Stimulated activated CD8-positive, alpha-beta memory T cell treated with anti-CD3 and anti-CD28 coated beads, Interleukin-15, amount 100 ng/mL, for 1 hour (primary cell): ENCODE data around the gene LRBA.

Source experiments
- DNase-seq: peaks from one replicate; pipeline ENCODE4 v3.0.0-alpha.2; 2020; ENCODE audit warnings: low read depth

LRBA gene

DNA sequence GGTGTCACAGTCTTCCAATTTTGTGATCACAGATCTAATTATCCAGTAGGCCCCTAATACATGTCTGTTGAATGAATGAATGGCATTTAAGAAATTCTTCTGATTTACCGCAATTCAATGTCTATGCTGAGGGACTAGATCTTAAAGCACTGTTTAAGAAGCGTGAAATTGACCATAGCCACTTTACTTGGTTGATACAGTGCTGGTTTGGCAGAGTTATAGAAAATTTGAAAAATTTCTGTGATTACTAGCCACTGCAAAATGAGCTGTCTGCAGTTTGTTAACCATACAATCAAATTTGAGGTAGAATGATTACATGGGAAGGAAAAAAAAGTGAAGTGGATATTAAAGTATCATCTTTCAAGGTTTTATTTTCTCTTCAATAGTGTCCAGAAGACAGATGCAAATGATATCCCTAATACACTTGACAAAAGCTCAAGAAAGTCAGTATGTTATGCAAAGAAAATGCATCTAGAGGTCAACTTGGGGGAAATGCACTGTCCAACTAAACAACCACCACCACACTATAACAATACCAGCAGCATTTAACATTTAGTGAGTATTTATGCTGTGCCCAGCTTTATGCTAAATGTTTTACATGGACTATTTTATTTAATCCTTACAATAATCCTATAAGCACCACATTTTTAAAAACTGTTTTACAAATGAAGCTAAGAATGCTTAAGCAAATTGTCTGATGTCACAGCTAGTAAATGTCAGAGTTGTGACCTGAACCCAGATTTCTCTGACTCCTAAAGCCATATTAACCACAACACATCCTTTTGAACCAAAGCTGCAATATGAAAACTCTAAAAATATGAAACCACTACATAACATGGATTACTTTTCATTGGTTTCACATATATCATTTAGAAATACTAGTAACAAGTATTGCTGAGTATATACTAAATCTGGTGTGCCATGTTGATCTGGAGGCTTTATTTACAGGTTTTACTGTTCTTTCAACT, 651.1 kb downstream of the LRBA start:
- no peak for DNase-seq

DNA sequence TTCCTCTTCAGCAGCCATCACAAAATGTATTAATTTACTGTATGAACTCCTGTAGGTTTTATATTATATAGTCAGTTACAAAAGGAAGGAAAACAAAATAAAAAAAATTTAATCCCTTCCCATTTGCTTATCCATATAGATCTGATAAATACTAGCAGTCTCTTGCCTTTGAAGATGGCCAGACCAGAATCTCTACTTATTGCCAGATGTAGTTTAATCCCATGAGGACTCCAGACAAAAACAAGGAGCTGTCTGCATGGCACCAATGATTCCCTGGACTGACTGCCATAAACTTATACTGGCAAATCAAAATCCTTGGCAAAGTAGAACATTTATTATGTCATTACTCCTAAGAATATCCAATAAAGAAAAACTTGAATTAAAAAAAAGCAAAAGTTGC, 656.4 kb downstream of the LRBA start:
- no peak for DNase-seq

GRCh38 chr4:150357829-150358228, 657.3 kb downstream of the LRBA start:
- no peak for DNase-seq

DNA sequence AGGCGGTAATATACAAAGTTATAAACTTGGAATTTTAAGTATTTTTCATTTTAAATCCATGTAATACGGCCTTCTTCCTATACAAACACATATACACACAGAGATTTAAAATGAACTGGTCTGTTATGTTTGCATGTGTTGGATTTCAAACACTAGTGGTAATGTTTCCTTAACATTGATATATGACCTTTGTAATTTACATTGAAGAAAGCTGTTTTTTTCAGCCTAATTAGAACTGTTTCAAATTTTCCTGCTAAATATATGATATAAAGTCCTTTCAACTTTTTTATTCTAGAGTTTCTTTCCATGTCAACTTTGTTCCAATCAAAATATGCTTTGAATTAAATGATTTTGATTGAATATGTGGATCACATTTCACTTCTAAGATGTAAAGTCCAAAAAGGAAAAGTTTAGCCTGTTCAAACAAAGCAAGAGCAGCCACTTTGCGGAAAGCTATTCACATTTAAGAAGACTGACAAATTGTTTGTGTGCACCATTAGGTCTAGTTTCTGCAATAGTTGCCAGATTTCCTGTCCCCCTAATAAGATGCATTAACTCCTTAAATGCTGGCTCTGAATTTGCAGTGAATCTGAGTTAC, 659.1 kb downstream of the LRBA start:
- no peak for DNase-seq

DNA sequence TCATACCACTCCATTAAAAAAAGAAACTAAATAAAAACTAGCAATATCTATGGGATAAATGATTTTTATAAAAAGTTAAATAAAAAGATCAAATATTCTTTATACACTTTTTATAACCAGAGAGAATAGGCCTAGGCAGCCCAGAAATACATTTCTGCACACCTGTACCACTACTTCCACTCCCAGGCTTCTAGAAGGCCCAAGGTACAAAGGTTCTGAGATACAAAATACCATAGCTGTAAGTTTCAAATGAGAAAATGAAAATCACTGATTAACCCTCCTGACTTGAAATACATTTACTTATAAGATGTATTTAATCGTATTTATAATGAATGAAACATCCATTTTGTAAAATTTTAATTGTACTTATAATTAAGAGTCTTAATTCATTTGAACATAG, 659.7 kb downstream of the LRBA start:
- no peak for DNase-seq

DNA sequence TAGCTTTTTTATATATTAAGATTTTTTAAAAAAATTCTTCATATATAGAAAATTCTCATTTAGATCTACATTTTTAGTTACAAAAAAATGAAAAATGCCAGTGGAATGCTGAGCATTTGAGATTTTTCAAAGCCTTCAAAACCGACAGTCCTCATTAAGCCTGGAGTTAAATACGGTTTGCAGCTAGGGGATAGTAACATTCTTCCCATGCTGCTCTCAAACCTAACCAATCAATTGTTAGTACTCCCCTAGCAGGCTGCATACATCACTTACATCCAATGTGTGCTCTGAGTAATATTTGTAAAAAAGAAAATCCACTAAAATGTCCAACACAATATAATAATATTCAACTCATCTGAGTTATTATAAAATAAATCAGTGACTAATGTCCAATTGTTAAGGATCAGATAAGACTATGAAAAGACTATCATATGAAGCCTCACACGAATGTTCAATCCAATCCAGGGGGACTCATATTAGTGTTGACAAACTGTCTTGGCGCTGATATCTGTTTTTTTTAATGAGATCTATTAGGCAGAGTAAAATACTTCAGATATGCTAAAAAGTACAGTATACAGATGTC, 660.8 kb downstream of the LRBA start:
- no peak for DNase-seq

- no peak for DNase-seq
Observed at GRCh38 chr4:150348079-150348478, 667.0 kb downstream of the LRBA start.

DNA sequence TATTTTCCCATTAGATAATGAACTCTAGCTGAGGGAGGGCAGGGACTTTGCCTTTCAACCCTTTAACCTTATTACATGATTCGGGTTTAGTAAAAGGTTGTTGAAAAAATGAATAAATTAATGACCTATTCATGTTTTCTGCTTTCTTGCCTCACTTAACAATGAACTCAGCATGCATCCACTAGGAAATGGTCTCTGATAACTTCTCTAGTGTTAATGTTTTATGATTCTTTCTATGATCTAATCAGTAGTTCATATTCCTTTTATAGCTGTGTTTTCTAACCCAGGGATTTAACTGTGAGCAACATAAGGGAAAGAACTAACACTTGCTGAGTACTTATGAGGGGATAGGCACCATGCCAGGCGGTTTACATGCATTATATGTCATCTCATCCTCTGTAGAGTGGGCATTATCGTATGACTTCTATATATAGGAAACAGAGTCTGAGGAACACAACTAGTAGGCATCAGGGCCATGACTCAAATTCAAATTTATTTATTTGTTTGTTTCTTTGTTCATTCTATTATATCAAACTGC, 669.8 kb downstream of the LRBA start:
- no peak for DNase-seq

- DNase-seq: no peak
Observed at GRCh38 chr4:150343796-150344195, 671.3 kb downstream of the LRBA start.

DNA sequence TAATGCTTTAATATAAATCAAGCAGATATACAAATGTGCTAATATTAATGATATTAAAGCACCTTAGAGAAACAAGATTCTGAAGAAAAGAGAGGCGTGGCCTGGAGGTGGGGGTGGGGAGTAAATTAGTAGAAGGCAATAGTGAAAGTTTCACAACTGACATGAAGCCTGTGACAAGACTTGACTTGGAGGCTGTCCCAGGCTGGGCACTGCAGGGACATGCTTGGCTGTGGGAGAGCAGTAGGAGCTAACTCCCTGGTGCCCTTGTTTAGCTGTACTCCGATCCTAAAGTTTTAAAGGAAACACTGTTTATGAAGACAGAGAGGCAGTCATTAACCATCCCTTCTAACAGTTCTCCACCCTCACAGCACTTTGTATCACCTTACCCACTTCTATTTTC, 672.1 kb downstream of the LRBA start:
- DNase-seq: no peak

DNA sequence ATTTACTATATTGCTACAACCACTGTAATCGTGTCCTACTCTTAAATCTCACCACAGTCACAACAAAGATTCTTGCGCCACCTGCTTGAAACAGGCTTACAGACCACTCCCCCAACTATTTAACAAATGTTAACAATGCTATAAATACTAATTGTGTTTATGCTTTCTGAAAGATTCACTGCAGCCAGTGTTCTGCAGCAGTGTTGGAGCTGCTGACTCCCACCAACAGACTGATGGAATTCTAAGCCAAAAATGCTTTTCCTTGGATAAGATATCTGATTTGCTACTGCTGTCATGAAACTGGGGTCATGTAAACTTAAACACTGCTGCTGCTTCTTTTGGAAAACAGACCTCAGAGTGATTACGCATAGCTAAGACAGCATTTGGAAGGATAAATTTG, 677.4 kb downstream of the LRBA start:
- DNase-seq: no peak

DNA sequence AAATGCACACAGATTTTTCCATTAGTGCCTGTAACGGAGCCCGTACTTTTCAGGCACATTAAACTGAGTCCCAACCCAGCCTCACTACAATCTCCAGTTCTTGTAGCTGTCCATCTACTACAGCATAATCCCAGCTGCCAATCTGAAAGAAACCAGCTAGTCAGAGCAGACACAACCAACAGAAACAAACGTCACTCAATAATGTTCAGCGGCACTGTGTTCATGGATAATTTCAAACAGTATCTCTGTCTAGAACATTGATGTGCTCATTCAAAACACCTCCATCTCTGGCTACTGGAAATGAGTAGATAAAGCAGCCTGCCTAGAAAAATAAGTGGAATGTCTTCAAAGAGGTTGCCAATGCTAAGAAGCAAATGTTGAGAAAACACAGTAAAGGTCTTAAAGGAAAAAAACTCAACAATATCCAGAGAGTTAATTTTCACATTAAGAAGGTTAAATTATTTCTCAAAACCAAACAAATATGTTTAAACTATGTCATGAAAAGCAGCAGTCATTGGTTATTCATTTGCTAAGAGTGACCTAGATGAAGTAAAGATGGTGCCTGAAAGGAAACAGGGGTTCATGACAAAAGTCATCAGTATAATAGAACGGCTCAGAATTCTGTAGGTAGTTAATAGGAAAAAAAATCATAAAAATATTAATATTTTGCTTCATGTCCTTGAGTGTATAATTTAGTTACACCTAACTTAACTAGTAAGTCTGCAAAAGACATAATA, 678.2 kb downstream of the LRBA start:
- DNase-seq: no peak

GRCh38 chr4:150332961-150333360, 682.1 kb downstream of the LRBA start:
- DNase-seq: no peak

- no peak for DNase-seq
Observed at GRCh38 chr4:150332086-150332485, 683.0 kb downstream of the LRBA start.

DNA sequence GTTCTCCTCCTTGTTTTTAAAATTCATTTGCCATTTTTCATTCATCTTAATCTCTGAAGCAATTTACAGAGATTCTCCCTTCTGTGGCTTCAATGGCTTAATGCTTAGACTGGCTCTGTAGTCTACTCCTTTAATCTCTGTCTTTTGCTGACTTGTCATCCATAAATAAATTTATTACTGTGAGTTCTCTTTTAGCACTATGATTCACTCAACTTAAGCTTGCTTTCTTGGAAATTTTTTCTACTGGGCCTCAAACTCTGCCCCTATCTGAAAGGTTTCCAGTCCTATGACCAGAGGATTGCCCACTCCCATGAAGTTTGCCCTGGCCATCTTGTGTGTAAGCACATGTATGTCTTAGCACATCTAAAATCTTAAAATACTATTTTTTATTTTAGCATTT, 685.7 kb downstream of the LRBA start:
- no peak for DNase-seq

DNA sequence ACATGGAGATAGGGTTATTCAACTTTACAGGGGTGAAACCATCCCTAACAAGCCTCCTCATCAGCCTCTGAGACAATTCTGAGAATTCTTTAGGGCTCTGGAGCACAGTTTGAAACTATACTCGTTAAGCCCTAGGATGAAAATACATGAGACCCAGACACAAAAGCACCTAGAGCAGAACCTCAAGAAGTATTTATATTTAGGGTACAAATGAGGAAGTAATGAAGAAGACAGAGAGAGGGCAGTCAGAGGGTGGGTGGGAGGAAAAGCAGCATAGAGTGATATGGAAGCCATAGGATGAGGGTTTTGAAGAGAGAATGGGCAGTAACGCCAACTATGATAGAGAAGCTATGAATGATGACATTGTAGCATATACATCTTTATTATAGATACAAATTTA, 686.6 kb downstream of the LRBA start:
- DNase-seq: no peak

DNA sequence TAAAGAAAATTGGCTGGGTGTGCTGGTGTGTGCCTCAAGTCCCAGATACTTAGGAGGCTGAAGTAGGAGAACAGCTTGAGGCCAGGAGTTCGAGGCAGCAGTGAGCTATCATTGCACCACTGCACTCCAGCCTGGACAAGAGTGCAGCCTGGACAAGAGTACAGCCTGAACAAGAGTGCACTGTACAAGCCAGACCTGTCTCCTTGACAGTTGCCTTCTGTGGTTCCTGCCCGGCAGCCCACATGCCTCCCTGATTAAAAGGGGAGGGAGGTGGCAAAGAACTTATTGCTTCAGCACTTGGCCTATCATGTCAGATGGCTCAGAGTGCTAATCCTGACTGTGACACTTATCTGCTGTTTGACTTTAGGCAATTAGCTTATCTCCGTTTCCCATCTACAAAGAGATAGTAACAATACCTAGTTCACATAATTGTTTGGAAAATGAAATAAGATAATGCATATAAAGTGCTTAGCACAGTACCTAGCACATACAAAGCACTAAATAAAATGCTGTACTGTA, 687.8 kb downstream of the LRBA start:
- DNase-seq: no peak

DNA sequence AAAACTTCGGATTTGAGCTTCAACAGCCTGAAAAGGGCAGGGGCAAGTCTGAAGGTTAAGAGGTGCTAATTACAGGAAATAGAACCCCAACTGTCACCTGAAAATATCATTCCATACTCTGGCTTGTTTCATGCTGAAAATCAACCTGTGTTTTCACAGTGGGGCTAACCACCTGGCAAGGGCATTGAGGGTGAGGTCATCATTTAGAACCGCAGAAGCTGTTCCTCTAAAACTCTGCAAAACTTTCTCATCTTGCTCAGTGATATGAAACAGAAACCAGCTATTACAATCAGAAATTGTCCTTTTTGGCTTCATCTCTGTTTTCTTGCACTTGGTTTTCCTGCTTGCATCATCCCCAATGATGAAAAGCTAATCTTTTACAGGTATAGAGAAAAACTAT, 689.2 kb downstream of the LRBA start:
- DNase-seq: no peak

DNA sequence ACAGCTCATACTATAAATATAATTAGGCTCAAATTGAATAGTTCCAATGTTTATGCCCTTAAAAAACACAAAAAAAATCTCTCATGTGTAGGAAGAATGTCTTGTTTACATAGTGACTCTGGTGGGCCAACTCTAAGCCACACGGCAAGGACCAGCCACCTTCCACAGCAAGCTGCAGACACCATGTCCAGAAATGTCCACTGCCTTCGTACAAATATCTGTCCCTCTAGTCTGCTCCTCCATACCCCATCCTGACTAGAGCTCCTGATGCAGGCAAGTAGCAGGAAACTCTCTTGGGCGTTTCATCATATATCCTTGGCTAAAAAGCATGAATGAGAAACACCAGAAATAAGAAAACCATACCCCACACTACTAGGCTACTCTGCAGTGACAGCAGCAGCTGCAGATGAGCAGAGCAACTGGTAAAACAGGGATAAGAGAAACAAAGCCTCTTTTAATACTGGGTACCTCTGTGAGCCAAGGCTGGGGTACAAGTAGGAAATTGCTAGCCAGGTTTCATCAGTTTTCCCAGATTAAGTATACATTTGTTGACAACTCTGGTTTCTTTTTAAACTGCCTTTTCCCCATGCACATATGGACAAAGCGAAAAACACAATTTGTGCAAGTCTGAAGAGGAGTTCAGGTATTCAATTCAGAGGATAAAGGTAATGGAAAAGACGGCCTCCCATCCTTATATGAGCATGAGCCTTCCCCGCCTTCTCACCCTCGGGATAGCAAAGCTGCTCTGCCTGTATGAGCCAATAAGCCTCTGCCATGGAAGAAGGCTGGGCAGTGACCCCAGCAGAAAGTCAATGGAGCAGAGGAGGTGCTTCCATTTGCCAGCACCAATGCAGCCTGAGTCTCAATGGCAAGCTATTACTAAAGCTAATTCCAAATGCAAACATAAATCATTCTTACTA, 691.4 kb downstream of the LRBA start:
- no peak for DNase-seq

GRCh38 chr4:150322646-150323045, 692.4 kb downstream of the LRBA start:
- DNase-seq: no peak

DNA sequence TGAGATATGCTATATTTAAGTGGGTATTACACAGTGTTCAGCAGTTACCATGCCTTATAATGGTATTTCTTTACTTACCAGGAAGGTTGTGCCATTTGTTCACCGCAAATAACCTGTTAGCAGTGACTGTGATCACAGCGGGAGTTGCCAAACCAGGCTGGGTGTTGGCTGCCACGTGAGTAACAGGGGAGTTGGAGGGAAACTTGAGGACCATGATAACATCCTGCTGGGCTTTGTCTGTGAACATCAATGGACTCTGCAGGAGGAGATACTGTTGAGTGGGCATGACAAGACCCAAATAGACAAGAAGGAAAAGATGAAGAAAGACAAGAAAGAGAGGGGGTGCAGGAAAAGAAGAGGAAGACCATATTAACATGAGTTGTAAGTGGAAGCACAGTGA, 694.0 kb downstream of the LRBA start:
- DNase-seq: no peak
